Psoas muscle (tissue), 8 donors: ENCODE data around the gene NPNT. TPM values are rescaled to one million over a fixed set of nuclear protein-coding genes. Genes with fewer than 3 reads are reported as not detected.

Experiments
- ATAC-seq, 4 donors: fragments of 200-7000 bp; cut with Tn5 transposase; one replicate each; pipeline ENCODE4 v1.9.1; 2020; ENCODE audit warnings: moderate library complexity in 3 of 4, mild to moderate bottlenecking in 2 of 4
- DNase-seq, 2 donors: peaks; one replicate each; pipeline ENCODE4 v3.0.0-alpha.2; 2020
- H3K27ac ChIP-seq: fragments of 200-600 bp; one replicate; pipeline ENCODE4 v1.8.0; 2022
- H3K27me3 ChIP-seq, 3 donors: fragments of 200-600 bp in 1 of 3; one replicate each; pipeline versions ENCODE4 v1.6.1 to v1.8.0; 2013 to 2022; ENCODE audit warnings: low read length in 2 of 3, mild to moderate bottlenecking in 2 of 3, moderate library complexity in 1 of 3; ENCODE audit not compliant: insufficient read depth in 3 of 3
- H3K36me3 ChIP-seq, 2 donors: fragments of 200-600 bp in 1 of 2; one replicate each; pipeline versions ENCODE4 v1.6.1 to v1.8.0; 2013 to 2022; ENCODE audit warnings: low read depth in 1 of 2, mild to moderate bottlenecking in 1 of 2, moderate library complexity in 1 of 2; ENCODE audit not compliant: insufficient read depth in 1 of 2
- H3K4me1 ChIP-seq: fragments of 200-600 bp; one replicate; pipeline ENCODE4 v1.8.0; 2022
- H3K4me3 ChIP-seq: fragments of 200-600 bp; one replicate; pipeline ENCODE4 v1.8.0; 2022; ENCODE audit warnings: mild to moderate bottlenecking
- H3K9me3 ChIP-seq: fragments of 200-600 bp; one replicate; pipeline ENCODE4 v1.8.0; 2022
- CTCF ChIP-seq: fragments of 200-600 bp; IDR thresholded peaks from one replicate; pipeline ENCODE4 v1.8.0; 2022; ENCODE audit warnings: antibody characterized with exemption
- WGBS, 3 donors: extraction: QIAGEN DNeasy Blood & Tissue Kit; methylation state at CpG; one replicate each; pipeline versions ENCODE4 v1.1.6 to v1.1.7; 2013; 5-methylcytosine and 5-hydroxymethylcytosine counted together
- intact Hi-C, 2 donors: fragments of 100-400 bp; cut with DNase I; formaldehyde crosslinking; loops; one replicate each; pipeline versions ENCODE4 v1.11.0 to v1.14.2; 2022
- polyA plus RNA-seq, 3 donors: library from polyadenylated mRNA; stranded (reverse); fragments of 200-250 nt; gene quantifications; one replicate each; pipeline ENCODE4 v1.2.3, GENCODE V29; 2013
- total RNA-seq, 4 donors: library from RNA; stranded (reverse); fragmentation: NEBNext Ultra II Directional in 2 of 4; extraction: Animal tissue kit (Norgen Biotek cat#: 25700) in 2 of 4; gene quantifications; one replicate each; pipeline versions ENCODE4 v1.2.1 to v1.2.4, GENCODE V29; 2021 to 2023
- donor health status: healthy with polysubstance abuse.
- donor health status: DM: no; HTN: no; CAD: no; lungs with moderate emphysema.
- donor health status: Bipolar disorder and iron deficiency.
- donor health status: healthy.
- donor health status: DM: yes; HTN: yes; CAD: no.
- donor health status: DM: no; HTN: no; CAD: no.
- donor health status: DM: no; HTN: no; CAD: no.
- donor health status: DM: yes; HTN: yes; CAD: no.

Gene NPNT
- total and polyA plus RNA-seq, 7 donors: 0.98 to 18.8 (median 4.1) TPM

GRCh38 chr4:105963461-105964400, 68.5 kb downstream of the NPNT start:
- ATAC-seq (peak in 1 of 4 donors; percentile 70), DNase-seq (no peak)
- Histone ChIP-seq H3K9me3 (no peaks in the 10 kb centered on the region), H3K4me3 (no peak overlapping the region), H3K4me1 (peaks cover 18% of the 10 kb centered on the region), H3K36me3 (no peaks in the 10 kb centered on the region), H3K27me3 (no peaks in the 10 kb centered on the region), H3K27ac (no peak overlapping the region)
- 75 to 87% (median 81%) methylated on average over 3 of the region's 3 CpGs for WGBS, 3 donors
- TF ChIP-seq CTCF: no peak
- intact Hi-C loops: no loop called here

GRCh38 chr4:105965183-105965800, 70.0 kb downstream of the NPNT start:
- intact Hi-C loops: no loop called here
- Histone ChIP-seq H3K4me3 (no peak overlapping the region), H3K27ac (no peak overlapping the region), H3K27me3 (no peaks in the 10 kb centered on the region), H3K36me3 (no peaks in the 10 kb centered on the region), H3K4me1 (peaks cover 22% of the 10 kb centered on the region), H3K9me3 (no peaks in the 10 kb centered on the region)
- TF ChIP-seq CTCF: no peak
- WGBS, 3 donors: 64 to 69% (median 65%) methylated on average over 6 of the region's 6 CpGs
- DNase-seq (no peak), ATAC-seq (no peak)

GRCh38 chr4:105966051-105966450, 70.8 kb downstream of the NPNT start:
- intact Hi-C loops: no loop called here
- no peak for TF ChIP-seq CTCF
- ATAC-seq: no peak

GRCh38 chr4:105967058-105967658, 71.9 kb downstream of the NPNT start:
- ATAC-seq: peak in 3 of 4 donors; percentile 40 to 62 (median 56)

More at GRCh38 chr4:105966051-105966450, 70.8 kb downstream of the NPNT start:
- Histone ChIP-seq H3K4me1 (peaks cover 23% of the 10 kb centered on the region), H3K27ac (no peak overlapping the region), H3K36me3 (no peaks in the 10 kb centered on the region), H3K4me3 (no peak overlapping the region), H3K27me3 (no peaks in the 10 kb centered on the region), H3K9me3 (no peaks in the 10 kb centered on the region)
- DNase-seq: no peak

More at GRCh38 chr4:105967058-105967658, 71.9 kb downstream of the NPNT start:
- H3K4me1 ChIP-seq: peaks cover 23% of the 10 kb centered on the region
- WGBS, 3 donors: 23 to 34% (median 31%) methylated on average over 10 of the region's 10 CpGs
- H3K9me3 ChIP-seq: no peaks in the 10 kb centered on the region
- H3K27me3 ChIP-seq: no peaks in the 10 kb centered on the region
- H3K36me3 ChIP-seq: no peaks in the 10 kb centered on the region
- H3K4me3 ChIP-seq: peak overlapping the region; percentile 35
- H3K27ac ChIP-seq: no peak overlapping the region
- TF ChIP-seq CTCF: no peak
- DNase-seq: no peak
- intact Hi-C loops: no loop called here
